T-cell (primary cell): ENCODE data around the gene HOXC9. TPM values are rescaled to one million over a fixed set of nuclear protein-coding genes. Genes with fewer than 3 reads are reported as not detected.

Source experiments
- ATAC-seq, 4 experiments: fragments of 200-7000 bp in 3 of 4; fragments of 150-1000 bp in 1 of 4; cut with Tn5 transposase; replicated peaks in 1 of 4; 1 replicate in 3 of 4; 2 replicates in 1 of 4; pipeline ENCODE4 v1.10.0; 2021; ENCODE audit warnings: moderate library complexity in 3 of 4, mild to moderate bottlenecking in 2 of 4, moderate number of reproducible peaks in 1 of 4
- CTCF ChIA-PET, 2 donors: fragments of 300-600 bp; sonication (Branson Sonifier 250); formaldehyde crosslinking; loops; one replicate each; lab custom pipeline; 2022; ENCODE audit warnings: antibody characterized with exemption in 2 of 2; lab: Charles Lee
- POLR2A ChIA-PET, 2 donors: fragments of 300-600 bp; sonication (Branson Sonifier 250); formaldehyde crosslinking; loops; one replicate each; lab custom pipeline; 2022; ENCODE audit warnings: antibody characterized with exemption in 2 of 2; lab: Charles Lee
- DNase-seq, 35 experiments: peaks; one replicate each; pipeline versions ENCODE4 v3.0.0 to v3.0.0-alpha.2; 2013 to 2023
- H3K27ac ChIP-seq: one replicate; pipeline ENCODE4 v1.5.1; 2013; ENCODE audit warnings: low read length
- H3K27me3 ChIP-seq, 2 experiments: replicated peaks in 1 of 2; 1 replicate in 1 of 2; 2 replicates in 1 of 2; pipeline versions ENCODE4 v1.6.1 to v1.7.0; 2013; ENCODE audit warnings: low read length in 1 of 2, mixed read lengths in 1 of 2; ENCODE audit not compliant: control insufficient read depth in 2 of 2, insufficient read depth in 2 of 2; ENCODE audit errors: extremely low read depth in 1 of 2
- H3K36me3 ChIP-seq, 2 donors: 1 replicate in 1 of 2; 2 replicates in 1 of 2; pipeline versions ENCODE4 v1.6.1 to v1.7.0; 2013; ENCODE audit warnings: low read length in 1 of 2; ENCODE audit not compliant: control insufficient read depth in 2 of 2, insufficient read depth in 1 of 2; ENCODE audit errors: extremely low read depth in 1 of 2
- H3K4me1 ChIP-seq, 2 experiments: 1 replicate in 1 of 2; 2 replicates in 1 of 2; pipeline versions ENCODE4 v1.6.1 to v1.7.0; 2013; ENCODE audit warnings: low read length in 2 of 2, mixed read lengths in 1 of 2; ENCODE audit not compliant: insufficient read depth in 2 of 2, control insufficient read depth in 1 of 2; ENCODE audit errors: extremely low read depth in 1 of 2
- H3K4me3 ChIP-seq, 2 donors: 1 replicate in 1 of 2; 2 replicates in 1 of 2; pipeline versions ENCODE4 v1.5.1 to v1.7.0; 2013; ENCODE audit warnings: mild to moderate bottlenecking in 2 of 2, low read length in 1 of 2, moderate library complexity in 1 of 2; ENCODE audit not compliant: control insufficient read depth in 1 of 2; ENCODE audit errors: extremely low read depth in 1 of 2
- H3K9me3 ChIP-seq: 2 replicates; pipeline ENCODE4 v1.7.0; 2013
- H3K27ac Mint-ChIP-seq, 2 donors: one replicate each; pipeline ENCODE4 v1.8.0; 2020 to 2021; ENCODE audit warnings: mild to moderate bottlenecking in 2 of 2, mixed read lengths in 2 of 2
- H3K27me3 Mint-ChIP-seq, 2 donors: one replicate each; pipeline ENCODE4 v1.8.0; 2021 to 2022; ENCODE audit warnings: mixed read lengths in 2 of 2
- H3K36me3 Mint-ChIP-seq: one replicate; pipeline ENCODE4 v1.8.0; 2021; ENCODE audit warnings: mixed read lengths
- H3K4me1 Mint-ChIP-seq, 3 donors: one replicate each; pipeline ENCODE4 v1.8.0; 2020 to 2022; ENCODE audit warnings: mixed read lengths in 3 of 3, mild to moderate bottlenecking in 1 of 3
- H3K4me3 Mint-ChIP-seq, 3 donors: one replicate each; pipeline ENCODE4 v1.8.0; 2020 to 2022; ENCODE audit warnings: mild to moderate bottlenecking in 3 of 3, mixed read lengths in 3 of 3, moderate library complexity in 3 of 3
- H3K9me3 Mint-ChIP-seq, 3 donors: one replicate each; pipeline ENCODE4 v1.8.0; 2020 to 2022; ENCODE audit warnings: mixed read lengths in 3 of 3
- WGBS: methylation state at CpG from one replicate; pipeline ENCODE4 v1.1.5; 2013; ENCODE audit warnings: missing lambda C conversion rate; ENCODE audit not compliant: insufficient coverage; 5-methylcytosine and 5-hydroxymethylcytosine counted together
- total RNA-seq, 35 experiments: library from RNA in 6 of 35; stranded (reverse) in 6 of 35; fragments of 120-200 nt in 1 of 35; gene quantifications; one replicate each; pipeline versions ENCODE4 v1.2.1 to v1.2.4 and lab custom pipeline; 2013 to 2026

The HOXC9 gene
- total RNA-seq, 5 donors from 2014 or later (not counting 1 experiment from before 2014, with no cell fraction given): not detected

- Mint-ChIP-seq H3K4me3 (no peak overlapping the region), H3K36me3 (no peaks in the 10 kb centered on the region)
These were observed 51.3 kb downstream of the HOXC9 start for GRCh38 chr12:54051026-54051842.

GRCh38 chr12:54051874-54052437 is 52.0 kb downstream of the HOXC9 start:
- DNase-seq (no peak), ATAC-seq (no peak)
- 25% methylated on average over 12 of the region's 24 CpGs for WGBS
- no peaks in the 10 kb centered on the region for H3K36me3 Mint-ChIP-seq
- no peak overlapping the region for H3K27ac Mint-ChIP-seq
- no peaks in the 10 kb centered on the region for H3K9me3 Mint-ChIP-seq
- peaks cover 74 to 91% of the 10 kb centered on the region in 2 donors for H3K27me3 Mint-ChIP-seq
- H3K4me3 Mint-ChIP-seq: peak overlapping the region in 1 of 3 donors; percentile 59
- ChIA-PET POLR2A (no interaction called here), CTCF (interaction anchor here (0.6 to 1.5 kb wide), 6 partner anchors 13 to 911 kb away, joined by 3 to 4 read pairs (median 3); partner anchors contain the start of genes HOXC5 (in 1 of the 2) and HOXC6 (in 1 of the 2))
- peaks cover 38 to 46% (median 44%) of the 10 kb centered on the region in 3 donors for H3K4me1 Mint-ChIP-seq
- Histone ChIP-seq H3K27ac (no peak overlapping the region), H3K4me3 (no peak overlapping the region), H3K27me3 (peaks cover 33 to 69% of the 10 kb centered on the region in 2 experiments), H3K9me3 (no peaks in the 10 kb centered on the region), H3K4me1 (peaks cover 4 to 52% of the 10 kb centered on the region in 2 experiments), H3K36me3 (no peaks in the 10 kb centered on the region)

More at GRCh38 chr12:54051026-54051842, 51.3 kb downstream of the HOXC9 start:
- no peak for ATAC-seq
- ChIA-PET POLR2A (no interaction called here), CTCF (interaction anchor here in 1 of 2 donors (0.5 to 1.1 kb wide), 3 partner anchors 12 to 34 kb away, joined by 3 to 4 read pairs (median 3); no protein-coding TSS in a partner anchor)
- no peak for DNase-seq
- no peak overlapping the region for H3K27ac Mint-ChIP-seq
- peaks cover 76 to 94% of the 10 kb centered on the region in 2 donors for H3K27me3 Mint-ChIP-seq
- no peaks in the 10 kb centered on the region for H3K9me3 Mint-ChIP-seq
- Histone ChIP-seq H3K27me3 (peaks cover 30 to 76% of the 10 kb centered on the region in 2 experiments), H3K36me3 (no peaks in the 10 kb centered on the region), H3K9me3 (no peaks in the 10 kb centered on the region), H3K4me3 (no peak overlapping the region), H3K27ac (no peak overlapping the region), H3K4me1 (peaks cover 4 to 56% of the 10 kb centered on the region in 2 experiments)
- peaks cover 39 to 49% (median 44%) of the 10 kb centered on the region in 3 donors for H3K4me1 Mint-ChIP-seq
- WGBS: 27% methylated on average over 3 of the region's 12 CpGs

- POLR2A ChIA-PET: no interaction called here
- no peak for DNase-seq
- Histone ChIP-seq H3K36me3 (no peaks in the 10 kb centered on the region), H3K9me3 (no peaks in the 10 kb centered on the region), H3K4me1 (peaks cover 4 to 46% of the 10 kb centered on the region in 2 experiments), H3K27me3 (peaks cover 38 to 64% of the 10 kb centered on the region in 2 experiments), H3K4me3 (peak overlapping the region; percentile 46 to 59), H3K27ac (peak overlapping the region; percentile 74)
- CTCF ChIA-PET: interaction anchor here (0.6 to 1.5 kb wide), 8 partner anchors 13 to 910 kb away, joined by 3 to 5 read pairs (median 3); partner anchors contain the start of genes COPZ1 (in 1 of the 2), HOXC5 (in 1 of the 2) and HOXC6 (in 1 of the 2)
- Mint-ChIP-seq H3K27me3 (peaks cover 76 to 91% of the 10 kb centered on the region in 2 donors), H3K4me1 (peaks cover 36 to 45% (median 44%) of the 10 kb centered on the region in 3 donors), H3K36me3 (no peaks in the 10 kb centered on the region), H3K9me3 (no peaks in the 10 kb centered on the region), H3K27ac (peak overlapping the region in 1 of 2 donors; percentile 39), H3K4me3 (peak overlapping the region; percentile 59 to 65 (median 59))
- WGBS: 49% methylated on average over 4 of the region's 10 CpGs
- ATAC-seq: peak in 1 of 4 experiments; percentile 23
These were observed 52.6 kb downstream of the HOXC9 start for GRCh38 chr12:54052438-54053002.

Other genes with a start within 250 kb of the HOXC9 start
- not detected for gene CISTR, start 248.2 kb upstream of the HOXC9 start, total RNA-seq
- gene HOXC13, start 61.3 kb upstream of the HOXC9 start, total RNA-seq: under 1 TPM in 1 of 5 donors, not detected in 4; 0.12 TPM
- gene HOXC12, start 45.3 kb upstream of the HOXC9 start, total RNA-seq: not detected
- not detected for gene HOXC11, start 27.0 kb upstream of the HOXC9 start, total RNA-seq
- gene HOTAIR, start 25.2 kb upstream of the HOXC9 start, total RNA-seq: not detected
- under 1 TPM in 1 of 5 donors, not detected in 4; 0.30 TPM for gene HOXC10, start 15.0 kb upstream of the HOXC9 start, total RNA-seq
- gene HOXC8, start 8.8 kb downstream of the HOXC9 start, total RNA-seq: not detected
- not detected for gene HOXC6, start 28.3 kb downstream of the HOXC9 start, total RNA-seq
- not detected for gene HOXC5, start 32.9 kb downstream of the HOXC9 start, total RNA-seq
- gene HOXC4, start 53.7 kb downstream of the HOXC9 start, total RNA-seq: 1 to 10 TPM in 1 of 5 donors, under 1 TPM in 4; 0.36 to 1.4 (median 0.61) TPM
- 10 to 100 TPM; 12.5 to 31.5 (median 23.9) TPM for gene SMUG1, start 188.8 kb downstream of the HOXC9 start, total RNA-seq